ENCODE results near the gene PGC. TPM values are rescaled to one million over a fixed set of nuclear protein-coding genes. Genes with fewer than 3 reads are reported as not detected.

Gene PGC
- total RNA-seq, 1 donor from 2014 or later, result not detected

DNA sequence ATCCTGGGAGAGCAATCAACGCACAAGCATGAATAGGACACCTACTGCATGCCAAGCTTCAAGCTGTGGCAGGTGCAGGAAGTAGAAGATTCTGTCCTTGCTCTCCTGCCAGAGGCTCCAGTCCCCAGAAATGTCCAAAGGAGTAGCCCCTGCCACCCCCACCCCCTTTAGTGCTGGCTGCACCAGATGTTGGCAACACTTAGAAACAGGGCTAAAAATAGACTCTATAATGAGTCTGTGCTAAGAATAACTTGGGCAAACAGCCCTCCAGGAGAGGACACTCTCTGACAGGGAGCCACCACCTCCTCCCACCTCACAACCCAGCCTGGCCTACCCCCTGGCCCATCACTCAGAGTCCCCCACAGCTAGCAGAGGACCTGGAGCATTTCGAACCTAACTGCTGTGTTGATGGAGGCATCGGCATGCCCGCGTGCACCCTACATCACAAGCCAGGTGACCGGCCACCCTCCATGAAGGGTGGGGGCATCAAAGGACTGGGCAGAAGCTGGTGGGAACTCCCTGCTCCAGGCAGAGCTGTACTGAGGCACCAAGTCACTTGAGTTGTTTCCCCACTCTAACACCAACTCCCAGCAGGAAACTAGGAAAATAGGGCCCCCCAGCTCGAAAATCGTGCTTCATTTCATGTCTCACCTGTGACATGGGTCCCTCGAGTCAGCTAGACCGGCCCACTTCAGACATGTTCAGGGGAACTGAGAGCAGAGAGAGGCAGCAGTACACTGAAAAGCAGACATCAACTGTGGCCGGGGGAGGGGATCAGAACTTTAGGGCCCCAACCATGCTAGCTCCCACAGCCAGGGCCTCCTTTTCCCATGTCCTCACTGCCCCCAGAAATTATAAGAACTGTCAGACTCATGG, 30.4 kb downstream of the PGC start:
- TF ChIP-seq, protein P1, sequence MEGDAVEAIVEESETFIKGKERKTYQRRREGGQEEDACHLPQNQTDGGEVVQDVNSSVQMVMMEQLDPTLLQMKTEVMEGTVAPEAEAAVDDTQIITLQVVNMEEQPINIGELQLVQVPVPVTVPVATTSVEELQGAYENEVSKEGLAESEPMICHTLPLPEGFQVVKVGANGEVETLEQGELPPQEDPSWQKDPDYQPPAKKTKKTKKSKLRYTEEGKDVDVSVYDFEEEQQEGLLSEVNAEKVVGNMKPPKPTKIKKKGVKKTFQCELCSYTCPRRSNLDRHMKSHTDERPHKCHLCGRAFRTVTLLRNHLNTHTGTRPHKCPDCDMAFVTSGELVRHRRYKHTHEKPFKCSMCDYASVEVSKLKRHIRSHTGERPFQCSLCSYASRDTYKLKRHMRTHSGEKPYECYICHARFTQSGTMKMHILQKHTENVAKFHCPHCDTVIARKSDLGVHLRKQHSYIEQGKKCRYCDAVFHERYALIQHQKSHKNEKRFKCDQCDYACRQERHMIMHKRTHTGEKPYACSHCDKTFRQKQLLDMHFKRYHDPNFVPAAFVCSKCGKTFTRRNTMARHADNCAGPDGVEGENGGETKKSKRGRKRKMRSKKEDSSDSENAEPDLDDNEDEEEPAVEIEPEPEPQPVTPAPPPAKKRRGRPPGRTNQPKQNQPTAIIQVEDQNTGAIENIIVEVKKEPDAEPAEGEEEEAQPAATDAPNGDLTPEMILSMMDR (IDR thresholded peaks at IDR 0.05; ENCODE audit: insufficient read depth, low read length, poor library complexity, severe bottlenecking), result no peak
- H3K36me3 ChIP-seq (ENCODE audit: control insufficient read depth, insufficient read depth, low read length), result no peaks in the 10 kb centered on the region

DNA sequence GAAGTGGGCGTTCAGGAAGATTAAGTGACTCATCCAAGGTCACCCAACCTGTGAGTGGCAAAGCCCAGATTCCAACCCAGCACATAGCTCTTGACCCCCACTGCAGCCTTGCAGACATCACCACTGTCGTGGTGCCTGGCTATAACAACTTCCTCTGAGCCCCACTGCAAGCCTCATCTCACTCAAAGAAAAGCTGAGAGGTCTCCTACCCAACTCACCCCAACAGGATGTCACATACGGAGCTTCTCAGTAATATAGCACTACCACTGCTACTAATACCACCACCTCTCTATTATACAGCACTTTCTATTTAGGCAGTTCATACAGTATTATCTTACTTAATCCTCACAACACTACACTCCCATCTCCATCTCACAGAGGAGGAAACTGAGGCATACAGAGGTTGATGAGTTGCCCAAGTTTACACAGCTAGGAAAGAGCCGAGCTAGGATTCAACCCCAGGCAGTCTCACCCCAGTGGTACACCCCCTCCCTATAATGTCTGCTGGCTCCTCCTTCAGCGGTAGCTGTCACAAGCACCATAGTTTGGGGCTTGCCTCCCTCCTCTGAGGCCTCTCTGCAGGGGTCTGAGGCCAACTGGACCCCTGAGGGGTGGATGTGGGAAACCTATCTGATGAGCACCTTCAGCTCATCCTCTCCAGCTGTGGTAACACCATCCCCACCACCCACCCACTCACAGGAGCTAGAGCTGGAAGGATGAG, 31.2 kb downstream of the PGC start:
- Histone ChIP-seq H3K27me3 (ENCODE audit: control insufficient read depth, insufficient read depth, low read length) (no peaks in the 10 kb centered on the region), H3K4me3 (ENCODE audit: low read depth, low read length) (no peak overlapping the region), H3K36me3 (ENCODE audit: control insufficient read depth, insufficient read depth, low read length) (no peaks in the 10 kb centered on the region)
- DNase-seq (ENCODE audit: low read depth), result no peak
- TF ChIP-seq, protein P1 (IDR thresholded peaks at IDR 0.05; ENCODE audit: insufficient read depth, low read length, poor library complexity, severe bottlenecking), result no peak

More for the DNA sequence above, 30.4 kb downstream of the PGC start:
- no peak overlapping the region for H3K4me3 ChIP-seq (ENCODE audit: low read depth, low read length)
- DNase-seq (ENCODE audit: low read depth), result no peak
- H3K27me3 ChIP-seq (ENCODE audit: control insufficient read depth, insufficient read depth, low read length), result no peaks in the 10 kb centered on the region

DNA sequence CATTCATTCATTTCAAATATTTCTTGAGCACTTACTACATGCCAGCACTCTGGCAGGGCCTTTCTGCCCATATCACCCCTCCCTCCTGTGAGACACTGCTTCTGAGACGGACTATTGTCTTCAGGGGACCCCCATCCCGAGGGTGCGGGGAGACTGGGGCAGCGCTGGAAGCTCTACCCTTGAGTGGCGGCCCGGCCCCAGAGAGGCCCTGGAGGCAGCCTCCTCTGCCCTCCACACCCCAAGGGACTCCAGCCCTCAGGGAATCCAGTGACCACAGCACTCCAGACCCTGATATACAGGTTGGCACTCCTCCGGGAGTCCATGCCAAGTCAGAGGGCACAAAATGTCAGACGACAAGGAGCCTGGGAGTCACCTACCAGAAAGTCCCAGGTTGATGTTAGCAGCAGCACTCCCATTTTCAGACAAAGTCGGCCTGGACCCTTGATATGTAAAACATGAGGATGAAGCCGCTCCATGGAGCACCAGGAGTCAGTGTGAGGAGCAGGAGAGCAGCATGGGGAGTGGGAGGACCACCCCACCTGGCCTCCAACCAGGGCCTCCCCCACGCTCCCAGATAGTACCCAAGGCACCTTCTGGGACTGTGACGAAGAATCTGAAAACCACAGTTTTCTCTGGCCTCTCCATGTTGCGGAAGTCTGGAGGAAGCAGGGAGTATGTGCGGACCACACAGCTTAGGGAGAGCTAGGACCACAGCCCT, 32.5 kb downstream of the PGC start:
- H3K27me3 ChIP-seq (ENCODE audit: control insufficient read depth, insufficient read depth, low read length), result no peaks in the 10 kb centered on the region
- TF ChIP-seq, protein P1 (IDR thresholded peaks at IDR 0.05; ENCODE audit: insufficient read depth, low read length, poor library complexity, severe bottlenecking), result no peak
- no peak overlapping the region for H3K4me3 ChIP-seq (ENCODE audit: low read depth, low read length)
- DNase-seq (ENCODE audit: low read depth), result no peak
- no peaks in the 10 kb centered on the region for H3K36me3 ChIP-seq (ENCODE audit: control insufficient read depth, insufficient read depth, low read length)

DNA sequence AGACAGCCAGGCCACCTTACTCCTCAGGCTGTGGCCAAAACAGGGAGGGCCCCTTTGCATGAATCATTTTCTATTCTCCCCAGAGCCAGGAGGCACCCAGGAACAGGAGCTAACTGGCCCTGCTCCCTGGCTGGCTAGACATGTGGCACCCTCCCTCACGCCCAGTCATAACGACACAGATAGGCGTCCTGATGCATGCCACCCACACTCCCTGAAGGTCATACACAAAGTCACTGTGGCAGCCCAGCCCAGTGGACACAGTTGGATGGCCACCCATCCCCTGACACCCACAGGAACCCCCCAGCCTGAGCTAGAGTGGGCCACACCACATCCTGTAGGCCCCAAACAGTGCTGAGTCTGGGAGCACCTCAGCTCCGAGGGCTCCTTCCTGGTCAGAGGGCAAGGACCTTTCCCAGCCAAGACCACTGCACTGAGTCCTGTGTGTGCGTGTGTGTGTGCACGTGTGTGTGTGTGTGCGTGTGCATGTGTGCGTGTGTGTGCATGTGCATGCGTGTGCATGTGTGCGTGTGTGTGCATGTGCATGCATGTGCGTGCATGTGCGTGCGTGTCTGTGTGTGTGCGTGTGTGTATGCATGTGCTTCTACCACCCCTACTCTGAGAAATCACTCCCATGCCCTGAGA, 33.4 kb downstream of the PGC start:
- Histone ChIP-seq H3K4me3 (ENCODE audit: low read depth, low read length) (no peak overlapping the region), H3K27me3 (ENCODE audit: control insufficient read depth, insufficient read depth, low read length) (no peaks in the 10 kb centered on the region), H3K36me3 (ENCODE audit: control insufficient read depth, insufficient read depth, low read length) (no peaks in the 10 kb centered on the region)
- no peak for DNase-seq (ENCODE audit: low read depth)
- TF ChIP-seq, protein P1 (IDR thresholded peaks at IDR 0.05; ENCODE audit: insufficient read depth, low read length, poor library complexity, severe bottlenecking), result no peak

DNA sequence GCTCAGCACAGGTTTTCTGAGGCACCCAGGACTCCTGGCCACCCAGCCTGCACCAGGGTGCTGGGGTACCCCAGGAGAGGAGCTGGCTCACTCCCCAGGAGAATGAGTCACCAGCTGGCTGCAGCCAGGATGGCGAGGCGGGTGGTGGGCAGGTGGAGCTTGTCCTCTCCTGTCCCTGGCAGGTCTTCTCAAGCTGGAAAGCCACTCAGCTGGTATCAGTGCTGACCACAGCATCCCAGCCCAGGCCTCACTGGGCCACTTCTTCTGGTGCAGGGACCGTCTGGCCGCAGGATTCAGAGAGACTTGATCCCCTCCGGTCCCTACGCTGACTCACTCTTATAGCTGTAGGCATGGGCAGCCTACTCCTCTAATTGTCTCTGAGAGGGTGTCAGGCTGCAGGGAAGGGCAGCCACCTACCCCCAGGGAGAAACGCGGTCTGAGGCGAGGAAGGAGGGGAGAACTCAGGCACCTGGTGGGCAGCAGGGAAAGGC, 34.0 kb downstream of the PGC start:
- DNase-seq (ENCODE audit: low read depth), result no peak
- TF ChIP-seq, protein P1 (IDR thresholded peaks at IDR 0.05; ENCODE audit: insufficient read depth, low read length, poor library complexity, severe bottlenecking), result no peak
- H3K27me3 ChIP-seq (ENCODE audit: control insufficient read depth, insufficient read depth, low read length), result no peaks in the 10 kb centered on the region
- no peaks in the 10 kb centered on the region for H3K36me3 ChIP-seq (ENCODE audit: control insufficient read depth, insufficient read depth, low read length)
- no peak overlapping the region for H3K4me3 ChIP-seq (ENCODE audit: low read depth, low read length)

Data from kidney epithelial cell (primary cell).